ENCODE data around the gene KHK.

DNA sequence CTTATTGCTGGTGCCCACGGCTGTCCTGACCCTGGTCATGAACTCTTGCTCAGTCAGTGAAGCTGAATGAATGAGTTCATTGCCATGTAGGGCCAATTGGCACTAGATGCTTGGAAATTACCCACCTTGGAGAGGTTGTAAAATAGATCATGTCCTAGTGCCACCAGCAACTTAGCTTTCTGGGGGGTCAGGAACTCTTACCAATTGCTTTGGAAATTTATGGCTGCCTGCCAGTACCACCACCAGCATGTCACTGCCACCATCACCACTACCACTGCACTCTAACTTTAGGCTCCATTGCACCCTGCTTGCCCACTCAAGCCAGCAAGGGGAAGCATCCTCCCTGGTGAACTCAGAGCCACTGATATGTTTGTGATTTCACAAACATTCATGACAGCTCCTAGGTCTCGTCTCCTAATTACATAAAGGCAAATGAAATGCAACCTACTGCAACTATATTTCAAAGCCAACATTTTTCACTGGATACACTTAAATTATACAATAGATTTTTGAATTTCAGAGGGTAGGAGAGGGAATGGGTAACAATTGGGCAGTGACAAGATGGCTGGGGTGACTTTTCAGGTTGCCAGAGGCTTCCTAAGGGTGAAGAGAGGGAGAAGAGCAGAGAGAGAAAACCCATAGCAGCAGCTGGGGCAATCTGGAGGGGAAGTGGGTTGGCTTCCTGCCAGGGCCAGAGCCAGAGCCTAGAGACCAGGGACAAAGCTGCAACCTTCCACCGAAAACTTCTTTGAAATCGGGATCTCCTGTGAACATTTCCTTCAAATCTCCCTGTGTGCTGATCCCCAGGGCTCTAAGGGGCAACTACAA, 11.6 kb upstream of the KHK start:
- TF ChIP-seq POLR2A (IDR thresholded peaks at IDR 0.05; ENCODE audit: low read length) = no peak
- TF ChIP-seq GATA1 (IDR thresholded peaks at IDR 0.05; ENCODE audit: low read depth, low read length) = no peak

Data from erythroblast (primary cell).